Smooth muscle cell (in vitro differentiated cells): ENCODE results near the gene EFCAB8. TPM values are rescaled to one million over a fixed set of nuclear protein-coding genes. Genes with fewer than 3 reads are reported as not detected.

ENCODE experiments used
- DNase-seq: peaks from one replicate; lab custom pipeline; 2025; ENCODE audit not compliant: unreplicated experiment; lab: John Stamatoyannopoulos, UW
- H2AFZ ChIP-seq: fragments of 200-600 bp; sonication (generic); 2 replicates; pipeline ENCODE4 v1.6.0; 2016; ENCODE audit warnings: antibody characterized with exemption, low read depth, mild to moderate bottlenecking
- H3F3A ChIP-seq: fragments of 200-600 bp; sonication (generic); 2 replicates; pipeline ENCODE4 v1.6.0; 2017; ENCODE audit warnings: antibody characterized with exemption, low read depth
- H3K27ac ChIP-seq: fragments of 200-600 bp; sonication (generic); 2 replicates; pipeline ENCODE4 v1.5.1; 2016; ENCODE audit warnings: low read depth, mild to moderate bottlenecking
- H3K27me3 ChIP-seq: fragments of 200-600 bp; sonication (generic); 2 replicates; pipeline ENCODE4 v1.6.1; 2016; ENCODE audit warnings: low read depth, mild to moderate bottlenecking
- H3K36me3 ChIP-seq: fragments of 200-600 bp; sonication (generic); 2 replicates; pipeline ENCODE4 v1.5.1; 2016; ENCODE audit warnings: low read depth
- H3K4me1 ChIP-seq: fragments of 200-600 bp; sonication (generic); 2 replicates; pipeline ENCODE4 v1.5.1; 2016; ENCODE audit warnings: low read depth
- H3K4me2 ChIP-seq: fragments of 200-600 bp; sonication (generic); 2 replicates; pipeline ENCODE4 v1.6.0; 2016; ENCODE audit warnings: mild to moderate bottlenecking
- H3K4me3 ChIP-seq: fragments of 200-600 bp; sonication (generic); 2 replicates; pipeline ENCODE4 v1.5.1; 2016; ENCODE audit warnings: mild to moderate bottlenecking
- H3K79me2 ChIP-seq: fragments of 200-600 bp; sonication (generic); 2 replicates; pipeline ENCODE4 v1.6.0; 2016; ENCODE audit warnings: low read depth, mild to moderate bottlenecking
- H3K9ac ChIP-seq: fragments of 200-600 bp; sonication (generic); 2 replicates; pipeline ENCODE4 v1.6.0; 2016; ENCODE audit warnings: low read depth
- H3K9me3 ChIP-seq: fragments of 200-600 bp; sonication (generic); replicated peaks from 2 replicates; pipeline ENCODE4 v1.5.1; 2016; ENCODE audit warnings: low read depth
- H4K20me1 ChIP-seq: fragments of 200-600 bp; sonication (generic); 2 replicates; pipeline ENCODE4 v1.6.0; 2016; ENCODE audit warnings: low read depth
- CTCF ChIP-seq: fragments of 200-600 bp; sonication (generic); IDR thresholded peaks from 2 replicates; pipeline ENCODE4 v1.5.1; 2017; ENCODE audit warnings: borderline replicate concordance, mild to moderate bottlenecking, antibody characterized with exemption; ENCODE audit not compliant: insufficient read depth, poor library complexity, severe bottlenecking
- WGBS: methylation state at CpG from one replicate; pipeline ENCODE4 v1.1.7; 2016; ENCODE audit warnings: low lambda C conversion rate; 5-methylcytosine and 5-hydroxymethylcytosine counted together
- polyA plus RNA-seq: library from polyadenylated mRNA; unstranded; fragments of >200 nt; fragmentation: Nextera tagmentation; extraction: Ambion mirVana; gene quantifications from 2 replicates; pipeline ENCODE4 v1.2.1, GENCODE V29; 2016
- total RNA-seq: library from RNA; depleted of rRNA; stranded (reverse); fragments of >200 nt; gene quantifications from 2 replicates; pipeline ENCODE4 v1.2.3, GENCODE V29; 2014

EFCAB8 gene
- total and polyA plus RNA-seq, 2 experiments from 2014 or later: 0.25 to 1.7 TPM

GRCh38 chr20:32914031-32914430 lies 55.3 kb downstream of the EFCAB8 start:
- no peaks in the 10 kb centered on the region for H3F3A ChIP-seq
- H3K27ac ChIP-seq: no peak overlapping the region
- peaks cover 11% of the 10 kb centered on the region for H3K9me3 ChIP-seq
- H3K4me3 ChIP-seq: no peak overlapping the region
- DNase-seq: no peak
- TF ChIP-seq CTCF: no peak
- H3K36me3 ChIP-seq: no peaks in the 10 kb centered on the region
- no peak overlapping the region for H3K4me2 ChIP-seq
- 90% methylated on average over 1 of the region's 1 CpG for WGBS
- no peaks in the 10 kb centered on the region for H3K4me1 ChIP-seq
- no peaks in the 10 kb centered on the region for H3K27me3 ChIP-seq
- H3K79me2 ChIP-seq: no peaks in the 10 kb centered on the region
- no peak overlapping the region for H3K9ac ChIP-seq
- no peaks in the 10 kb centered on the region for H4K20me1 ChIP-seq
- H2AFZ ChIP-seq: no peak overlapping the region

- H3K79me2 ChIP-seq: no peaks in the 10 kb centered on the region
- no peak overlapping the region for H2AFZ ChIP-seq
- no peak for DNase-seq
- H3K4me1 ChIP-seq: no peaks in the 10 kb centered on the region
- no peak overlapping the region for H3K4me2 ChIP-seq
- H3K27ac ChIP-seq: no peak overlapping the region
- no peaks in the 10 kb centered on the region for H3F3A ChIP-seq
- H4K20me1 ChIP-seq: no peaks in the 10 kb centered on the region
- H3K9me3 ChIP-seq: peaks cover 11% of the 10 kb centered on the region
- 87% methylated on average over 9 of the region's 9 CpGs for WGBS
- no peak for TF ChIP-seq CTCF
- no peak overlapping the region for H3K9ac ChIP-seq
- H3K36me3 ChIP-seq: no peaks in the 10 kb centered on the region
- no peak overlapping the region for H3K4me3 ChIP-seq
- no peaks in the 10 kb centered on the region for H3K27me3 ChIP-seq
These were observed 58.6 kb downstream of the EFCAB8 start for GRCh38 chr20:32917191-32917950.

- Histone ChIP-seq H3K27me3 (no peaks in the 10 kb centered on the region), H3K4me3 (no peak overlapping the region), H3K4me2 (no peak overlapping the region), H3F3A (no peaks in the 10 kb centered on the region), H3K27ac (no peak overlapping the region), H4K20me1 (no peaks in the 10 kb centered on the region), H3K4me1 (no peaks in the 10 kb centered on the region), H3K79me2 (no peaks in the 10 kb centered on the region), H2AFZ (no peak overlapping the region), H3K36me3 (no peaks in the 10 kb centered on the region), H3K9ac (no peak overlapping the region), H3K9me3 (peaks cover 11% of the 10 kb centered on the region)
- WGBS: 89% methylated on average over 12 of the region's 12 CpGs
- TF ChIP-seq CTCF: no peak
- DNase-seq: no peak
These were observed 59.6 kb downstream of the EFCAB8 start for GRCh38 chr20:32918296-32918695.

GRCh38 chr20:32918751-32919150 lies 60.0 kb downstream of the EFCAB8 start:
- Histone ChIP-seq H3K9me3 (peaks cover 11% of the 10 kb centered on the region), H4K20me1 (no peaks in the 10 kb centered on the region), H3K79me2 (no peaks in the 10 kb centered on the region), H3F3A (no peaks in the 10 kb centered on the region), H3K36me3 (no peaks in the 10 kb centered on the region), H3K27me3 (no peaks in the 10 kb centered on the region), H3K9ac (no peak overlapping the region), H3K4me2 (no peak overlapping the region), H2AFZ (no peak overlapping the region), H3K4me1 (no peaks in the 10 kb centered on the region), H3K4me3 (no peak overlapping the region), H3K27ac (no peak overlapping the region)
- no peak for TF ChIP-seq CTCF
- 94% methylated on average over 1 of the region's 1 CpG for WGBS
- no peak for DNase-seq
